PFSK-1 (cell line): ENCODE results near the gene STX3.

ENCODE experiments used
- FOXP2 ChIP-seq: optimal IDR thresholded peaks from 2 replicates; pipeline ENCODE3; 2011; ENCODE audit warnings: borderline replicate concordance, control low read depth, inconsistent platforms; ENCODE audit not compliant: insufficient read depth; ENCODE audit errors: extremely low read length, extremely low read depth
- POLR2AphosphoS5 ChIP-seq: IDR thresholded peaks from 2 replicates; pipeline ENCODE4 v1.6.1; 2012; ENCODE audit warnings: low read depth, mild to moderate bottlenecking, control low read depth, low read length, moderate library complexity
- REST ChIP-seq, 2 experiments: IDR thresholded peaks; 2 replicates each; pipeline versions ENCODE4 v1.6.1 to v1.8.0; 2011 to 2012; ENCODE audit warnings: low read depth in 2 of 2, low read length in 2 of 2, control low read depth in 1 of 2, inconsistent platforms in 1 of 2, mild to moderate bottlenecking in 1 of 2, moderate library complexity in 1 of 2; ENCODE audit not compliant: insufficient read depth in 1 of 2
- SIN3A ChIP-seq: IDR thresholded peaks from 2 replicates; pipeline ENCODE4 v1.6.1; 2012; ENCODE audit warnings: mild to moderate bottlenecking, low read length, moderate library complexity, borderline replicate concordance; ENCODE audit not compliant: insufficient read depth
- TAF1 ChIP-seq: IDR thresholded peaks from 2 replicates; pipeline ENCODE4 v1.6.1; 2012; ENCODE audit warnings: low read length, control low read depth, borderline replicate concordance; ENCODE audit not compliant: insufficient read depth

Gene STX3

GRCh38 chr11:59776210-59777066, 21.3 kb downstream of the STX3 start:
- TF ChIP-seq REST (IDR thresholded peaks at IDR 0.05; ENCODE audit: insufficient read depth in 1 of 2, low read depth in 2 of 2, low read length in 2 of 2) (no peak), TAF1 (no peak), SIN3A (no peak), FOXP2 (no peak), POLR2AphosphoS5 (no peak)

GRCh38 chr11:59777104-59777503, 21.9 kb downstream of the STX3 start:
- TF ChIP-seq SIN3A: no peak
- TF ChIP-seq REST (IDR thresholded peaks at IDR 0.05; ENCODE audit: insufficient read depth in 1 of 2, low read depth in 2 of 2, low read length in 2 of 2): no peak
- TF ChIP-seq TAF1: no peak
- TF ChIP-seq POLR2AphosphoS5: no peak
- no peak for TF ChIP-seq FOXP2

GRCh38 chr11:59778122-59778521, 22.9 kb downstream of the STX3 start:
- TF ChIP-seq FOXP2 (no peak), SIN3A (no peak), TAF1 (no peak), POLR2AphosphoS5 (no peak), REST (IDR thresholded peaks at IDR 0.05; ENCODE audit: insufficient read depth in 1 of 2, low read depth in 2 of 2, low read length in 2 of 2) (no peak)

GRCh38 chr11:59779487-59779886, 24.3 kb downstream of the STX3 start:
- TF ChIP-seq FOXP2: no peak
- no peak for TF ChIP-seq REST (IDR thresholded peaks at IDR 0.05; ENCODE audit: insufficient read depth in 1 of 2, low read depth in 2 of 2, low read length in 2 of 2)
- TF ChIP-seq SIN3A: no peak
- TF ChIP-seq TAF1: no peak
- TF ChIP-seq POLR2AphosphoS5: no peak

- TF ChIP-seq REST (IDR thresholded peaks at IDR 0.05; ENCODE audit: insufficient read depth in 1 of 2, low read depth in 2 of 2, low read length in 2 of 2) (no peak), FOXP2 (no peak), TAF1 (no peak), POLR2AphosphoS5 (no peak), SIN3A (no peak)
Measured at GRCh38 chr11:59782080-59782479, 26.9 kb downstream of the STX3 start.
